ENCODE data around the gene YIPF3.
A peak's percentile ranks its signal among the peaks of the same experiment; 100 is the strongest.

Gene YIPF3

DNA sequence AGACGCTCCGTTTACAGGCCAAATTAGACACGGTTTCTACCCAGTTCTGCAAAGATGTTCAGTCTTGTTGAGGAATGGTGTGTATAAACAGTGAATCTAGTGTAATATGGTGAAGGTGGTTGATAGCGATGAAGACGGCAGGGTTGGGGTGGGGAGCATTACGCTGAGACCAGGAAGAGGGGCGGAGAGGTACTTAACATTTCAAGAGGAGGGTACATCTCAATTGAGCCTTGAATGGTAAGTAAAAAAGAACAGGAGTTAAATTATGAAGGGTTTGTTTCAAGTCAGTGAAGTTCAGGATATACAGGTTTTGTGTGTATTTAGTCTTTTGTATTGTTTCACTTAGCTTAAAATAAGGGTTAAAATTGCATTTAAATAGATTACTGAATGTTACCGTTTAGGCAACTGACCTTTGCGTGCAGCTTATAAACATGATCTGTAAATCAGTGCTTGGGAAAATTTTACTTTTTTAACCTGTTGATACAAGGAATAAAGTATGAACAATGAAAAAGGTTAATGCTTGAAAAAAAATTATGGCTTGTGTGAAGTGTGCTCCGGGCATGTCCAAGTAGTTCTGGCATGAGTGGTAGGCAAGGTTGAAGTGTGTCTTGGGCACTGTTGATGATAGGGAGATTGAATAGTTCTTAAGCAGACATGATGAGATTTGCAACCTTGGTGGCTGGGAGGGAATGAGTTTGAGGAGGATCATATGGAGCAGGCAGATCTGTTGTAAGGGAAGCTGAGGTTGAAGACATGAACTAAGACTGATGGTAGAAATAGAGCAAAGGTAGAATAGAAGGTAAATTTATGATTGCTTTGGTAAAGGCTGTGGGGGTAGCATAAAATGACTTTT lies 1.0 kb upstream of the YIPF3 start:
- Mint-ChIP-seq H3K36me3 (peaks cover 20% of the 10 kb centered on the region), H3K27me3 (no peaks in the 10 kb centered on the region), H3K9me3 (no peaks in the 10 kb centered on the region), H3K27ac (no peak overlapping the region), H3K4me3 (no peak overlapping the region), H3K4me1 (peaks cover 16% of the 10 kb centered on the region)
- ATAC-seq, result no peak

DNA sequence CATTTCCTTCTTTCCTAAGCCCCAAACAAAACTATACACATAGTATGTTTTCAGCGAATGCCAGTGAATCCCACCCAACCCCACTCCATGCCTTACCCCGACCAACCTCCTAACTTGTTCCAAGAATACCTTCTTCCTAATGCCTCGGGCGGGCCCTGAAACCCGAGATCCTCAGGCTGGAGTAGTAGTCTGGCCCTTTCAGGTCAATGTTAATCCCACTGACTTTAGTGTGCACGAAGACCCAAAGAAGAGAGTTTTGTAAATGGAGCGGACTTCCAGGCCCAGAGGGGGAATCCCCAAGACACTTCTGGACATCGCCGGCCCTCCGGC lies 394 bp downstream of the YIPF3 start:
- no peaks in the 10 kb centered on the region for H3K27me3 Mint-ChIP-seq
- no peak overlapping the region for H3K27ac Mint-ChIP-seq
- H3K4me3 Mint-ChIP-seq, result no peak overlapping the region
- H3K36me3 Mint-ChIP-seq, result peaks cover 26% of the 10 kb centered on the region
- peaks cover 16% of the 10 kb centered on the region for H3K4me1 Mint-ChIP-seq
- H3K9me3 Mint-ChIP-seq, result no peaks in the 10 kb centered on the region
- no peak for ATAC-seq

DNA sequence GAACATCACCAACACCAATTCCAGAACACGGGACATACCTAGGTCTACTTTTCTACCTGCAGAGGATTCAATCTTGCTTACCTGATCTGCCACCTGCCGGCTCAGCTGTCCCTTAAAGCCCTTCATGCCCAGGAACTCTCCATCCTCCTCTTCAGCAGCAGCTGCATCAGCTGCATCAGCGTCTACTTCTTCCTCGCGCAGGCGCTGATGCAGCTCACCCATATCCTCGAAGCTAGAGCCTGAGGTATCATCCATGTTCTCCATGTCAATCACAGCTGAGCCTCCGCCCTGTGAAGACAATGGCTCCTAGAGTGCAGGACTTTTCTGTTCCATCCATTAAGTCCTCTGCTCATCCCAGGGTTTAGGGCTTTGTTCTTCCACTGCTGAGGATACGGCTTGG lies 918 bp downstream of the YIPF3 start:
- Mint-ChIP-seq H3K4me1 (peaks cover 17% of the 10 kb centered on the region), H3K27ac (no peak overlapping the region), H3K4me3 (no peak overlapping the region), H3K36me3 (peaks cover 31% of the 10 kb centered on the region), H3K27me3 (no peaks in the 10 kb centered on the region), H3K9me3 (no peaks in the 10 kb centered on the region)
- no peak for ATAC-seq

DNA sequence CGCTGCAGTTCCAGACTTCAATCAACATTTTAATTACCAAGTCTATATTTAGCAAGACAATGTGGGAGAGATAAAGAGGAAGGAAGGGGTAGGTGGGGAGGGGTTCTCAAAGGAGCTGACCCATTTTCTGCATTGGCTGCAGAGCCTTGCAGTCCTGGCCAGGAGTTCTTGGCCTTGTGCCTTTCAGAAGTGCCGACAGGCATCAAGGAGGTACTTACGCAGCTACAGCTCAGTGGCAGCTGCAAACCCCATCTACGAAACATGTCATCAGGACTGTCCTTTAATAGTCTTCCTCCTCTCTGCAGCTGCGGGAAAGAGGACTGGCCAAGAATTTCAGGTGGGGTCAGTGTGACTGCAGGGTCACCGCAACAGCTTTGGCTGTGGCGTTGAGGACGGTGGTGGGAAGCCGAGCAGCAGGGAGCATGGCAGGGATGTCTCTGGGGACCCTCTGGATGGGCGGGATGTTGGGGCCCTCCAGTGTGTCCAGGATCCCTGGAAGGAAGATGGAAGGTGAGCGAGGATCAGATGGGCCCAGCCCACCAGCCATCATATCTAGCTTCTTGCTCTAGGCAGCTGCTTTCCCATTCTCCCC lies 4.8 kb downstream of the YIPF3 start:
- Mint-ChIP-seq H3K4me1 (peaks cover 44% of the 10 kb centered on the region), H3K27ac (no peak overlapping the region), H3K36me3 (peaks cover 32% of the 10 kb centered on the region), H3K9me3 (no peaks in the 10 kb centered on the region), H3K4me3 (no peak overlapping the region), H3K27me3 (peaks cover 24% of the 10 kb centered on the region)
- ATAC-seq, result no peak

DNA sequence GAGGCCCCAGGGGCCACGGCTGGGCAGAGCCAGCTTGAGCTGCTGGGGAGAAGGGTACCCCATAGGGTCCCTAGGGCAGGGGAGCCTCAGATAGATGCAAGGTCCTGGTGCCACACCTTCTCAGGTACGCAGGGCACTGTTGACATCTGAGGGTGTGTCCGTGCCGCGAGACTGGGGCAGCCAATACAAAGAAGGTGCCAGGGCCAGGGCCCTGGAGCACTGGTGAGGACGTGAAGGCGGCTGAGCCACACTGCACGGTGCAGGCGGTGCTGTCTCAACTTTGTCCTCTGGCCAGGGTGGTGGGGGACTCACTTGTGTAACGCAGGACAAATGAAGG lies 5.9 kb downstream of the YIPF3 start:
- H3K27me3 Mint-ChIP-seq, result peaks cover 24% of the 10 kb centered on the region

DNA sequence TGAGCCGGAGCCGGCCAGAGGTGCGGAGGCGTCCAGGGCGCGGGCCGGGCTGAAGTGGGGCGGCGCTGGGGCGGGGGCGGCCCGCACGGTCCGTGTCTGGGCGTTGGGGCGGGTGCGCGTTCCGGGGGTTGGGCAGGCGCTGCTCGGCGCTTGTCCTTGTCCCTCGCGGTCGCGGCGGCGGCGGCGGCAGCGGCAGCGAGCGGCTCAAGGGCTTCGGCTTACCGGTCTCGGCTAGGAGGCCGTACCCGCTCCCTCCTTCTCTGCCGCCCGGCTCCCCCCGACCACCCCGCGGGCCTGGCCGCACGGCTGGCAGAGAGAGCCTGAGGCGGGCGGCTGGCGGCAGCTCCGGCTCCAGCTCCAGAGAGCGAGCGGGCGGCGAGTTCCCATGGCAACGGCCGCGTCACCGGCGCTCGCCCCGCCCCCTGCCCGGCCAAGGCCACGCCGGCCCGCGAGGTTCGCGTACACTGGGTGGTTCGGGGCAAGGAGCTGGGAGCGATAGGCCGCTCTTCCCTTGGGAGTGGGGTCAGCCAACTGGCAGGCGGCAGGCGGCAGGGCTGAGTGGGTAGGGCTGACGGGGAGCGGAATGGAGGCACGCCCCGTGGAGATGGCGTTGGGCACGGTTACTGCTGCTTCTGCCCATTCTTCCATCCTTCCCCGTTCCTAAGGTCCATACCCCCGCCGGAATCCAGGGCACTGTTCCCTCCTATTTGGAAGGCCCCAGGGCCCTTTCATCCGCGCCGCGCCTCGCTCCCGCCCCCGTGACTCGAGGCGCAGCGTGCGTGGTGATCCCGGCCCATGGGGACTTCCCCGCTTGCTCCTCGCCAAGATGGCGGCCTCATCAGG lies 6.5 kb downstream of the YIPF3 start, which contains the start of gene LRRC73:
TSS of gene LRRC73 (minus strand) at position 363 of the 843 bp plus-strand sequence. CDS start 561 bp downstream, outside the sequence.
- peak; percentile 88 for ATAC-seq
- H3K36me3 Mint-ChIP-seq, result peaks cover 38% of the 10 kb centered on the region
- H3K27me3 Mint-ChIP-seq, result peaks cover 24% of the 10 kb centered on the region
- H3K4me3 Mint-ChIP-seq, result peak within 1 kb of the TSS; percentile 78
- peaks cover 41% of the 10 kb centered on the region for H3K4me1 Mint-ChIP-seq
- H3K27ac Mint-ChIP-seq, result peak within 1 kb of the TSS; percentile 6
- no peaks in the 10 kb centered on the region for H3K9me3 Mint-ChIP-seq

More for the DNA sequence above, 5.9 kb downstream of the YIPF3 start:
- H3K36me3 Mint-ChIP-seq, result peaks cover 40% of the 10 kb centered on the region
- no peak overlapping the region for H3K27ac Mint-ChIP-seq
- H3K9me3 Mint-ChIP-seq, result no peaks in the 10 kb centered on the region
- no peak for ATAC-seq
- peaks cover 47% of the 10 kb centered on the region for H3K4me1 Mint-ChIP-seq
- H3K4me3 Mint-ChIP-seq, result peak overlapping the region; percentile 78

DNA sequence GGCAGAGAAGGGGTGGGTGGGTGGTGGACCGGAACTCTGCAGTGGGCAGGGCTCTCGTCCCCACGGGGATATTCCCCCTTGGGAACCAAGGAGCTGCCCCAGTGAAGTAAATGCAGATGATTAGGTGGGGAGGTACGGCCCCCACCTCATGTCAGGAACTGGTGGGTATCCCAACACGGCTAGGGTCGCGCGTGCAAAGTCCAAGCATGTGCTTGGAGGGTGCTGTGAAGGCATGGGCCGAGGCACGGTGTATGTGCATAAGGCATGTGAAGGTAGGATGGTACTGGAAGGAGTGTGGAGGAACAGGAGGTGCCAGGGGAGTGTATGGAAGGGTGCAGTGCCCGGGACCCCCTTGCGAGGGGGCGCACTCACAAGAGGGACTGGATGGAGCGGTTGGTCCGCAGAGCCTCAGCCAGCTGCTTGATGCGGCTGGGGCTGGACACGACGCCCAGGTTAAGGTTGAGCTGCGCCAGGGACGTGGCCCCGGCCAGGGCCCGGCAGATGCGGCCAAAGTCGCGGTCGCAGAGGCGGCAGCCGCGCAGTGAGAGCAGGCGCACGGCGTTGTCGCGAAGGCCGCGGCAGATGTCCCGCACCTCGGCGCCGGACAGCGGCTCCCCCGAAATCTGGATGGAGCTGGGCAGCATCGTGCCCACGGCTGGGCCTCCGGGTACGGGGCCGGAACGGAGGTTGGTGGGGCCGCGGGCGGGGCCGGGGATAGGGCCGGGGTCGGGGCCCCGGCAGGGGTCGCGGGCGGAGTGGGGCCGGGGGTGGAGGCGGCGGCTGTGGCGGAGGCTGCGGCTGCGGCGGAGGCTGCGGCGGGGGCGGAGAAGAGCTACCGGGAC lies 7.4 kb downstream of the YIPF3 start:
- H3K27me3 Mint-ChIP-seq, result peaks cover 24% of the 10 kb centered on the region
- ATAC-seq, result peak; percentile 21
- peak overlapping the region; percentile 78 for H3K4me3 Mint-ChIP-seq
- peaks cover 34% of the 10 kb centered on the region for H3K36me3 Mint-ChIP-seq
- peak overlapping the region; percentile 6 for H3K27ac Mint-ChIP-seq
- H3K9me3 Mint-ChIP-seq, result no peaks in the 10 kb centered on the region
- peaks cover 37% of the 10 kb centered on the region for H3K4me1 Mint-ChIP-seq

DNA sequence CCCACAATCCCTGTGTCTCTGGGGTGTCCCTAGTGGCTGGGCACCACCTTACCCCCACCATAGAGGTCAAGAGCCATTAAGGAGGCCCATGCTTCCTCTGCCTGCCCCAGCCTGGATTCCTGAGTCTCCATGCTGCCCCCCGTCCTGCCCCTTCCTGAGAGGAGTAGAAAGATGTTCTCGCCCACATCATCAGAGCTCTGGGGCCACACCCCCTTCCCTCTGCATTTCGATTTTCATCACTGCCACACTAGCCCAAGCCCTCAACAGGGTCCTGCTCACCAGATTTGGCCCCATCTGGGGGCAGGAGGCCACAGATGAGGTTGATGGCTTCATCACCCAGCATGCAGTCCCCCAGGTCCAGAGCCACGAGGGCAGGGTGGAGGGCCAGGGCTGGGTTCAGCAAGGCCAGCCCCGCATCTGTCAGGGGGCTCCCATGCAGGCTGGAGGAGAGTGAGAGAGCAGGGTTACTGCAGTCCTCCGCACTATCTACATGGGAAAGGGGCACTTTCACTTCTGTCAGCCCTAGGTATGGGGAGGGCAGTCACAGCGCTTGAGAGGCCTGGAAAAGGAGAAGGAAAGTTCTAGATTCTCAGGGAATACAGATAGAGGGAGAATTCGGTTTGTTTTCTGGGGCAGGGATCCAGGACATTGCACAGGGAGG lies 8.1 kb downstream of the YIPF3 start:
- H3K36me3 Mint-ChIP-seq, result peaks cover 37% of the 10 kb centered on the region
- peak overlapping the region; percentile 71 for H3K4me3 Mint-ChIP-seq
- peaks cover 24% of the 10 kb centered on the region for H3K27me3 Mint-ChIP-seq
- ATAC-seq, result no peak
- H3K4me1 Mint-ChIP-seq, result peaks cover 37% of the 10 kb centered on the region
- H3K9me3 Mint-ChIP-seq, result no peaks in the 10 kb centered on the region
- peak overlapping the region; percentile 6 for H3K27ac Mint-ChIP-seq

DNA sequence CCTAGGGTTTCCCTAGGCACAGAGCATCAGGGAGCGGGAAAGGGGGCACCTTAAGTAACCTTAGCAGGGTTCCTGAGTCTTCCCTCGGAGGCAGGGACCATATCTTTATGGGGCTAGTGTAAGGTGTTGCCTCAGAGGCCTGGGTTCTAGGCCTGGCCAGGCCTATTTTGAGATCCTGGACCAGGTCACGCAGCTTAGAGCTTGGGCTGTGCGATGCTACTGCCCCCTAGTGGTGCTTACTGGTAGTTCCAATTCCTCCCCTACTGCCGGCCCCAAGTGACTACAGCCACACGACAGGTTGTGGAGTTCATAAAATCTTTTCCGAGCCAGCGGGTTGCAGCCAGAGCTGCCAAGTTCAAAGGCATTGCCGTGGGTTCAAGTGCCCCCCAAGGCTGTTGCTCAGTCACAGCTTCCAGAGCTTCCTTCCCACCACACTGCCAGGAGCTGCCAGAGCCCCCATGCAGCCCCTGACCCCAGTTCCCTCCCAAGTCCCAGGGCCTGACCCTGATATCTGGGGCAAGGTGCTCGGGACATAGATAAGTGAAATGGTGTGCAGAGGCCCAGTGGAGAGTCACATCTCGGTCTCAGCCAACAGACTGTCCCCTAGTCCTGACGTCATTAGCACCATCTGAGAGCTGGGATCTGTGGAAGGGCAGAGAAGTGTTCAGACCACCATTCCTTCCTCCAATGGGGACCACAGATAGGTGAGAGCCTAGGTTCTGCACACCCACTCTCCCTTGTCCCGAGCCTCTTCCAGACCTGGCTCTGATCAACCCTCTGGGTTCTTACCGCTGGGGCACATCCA lies 9.9 kb downstream of the YIPF3 start:
- peak overlapping the region; percentile 40 for H3K27ac Mint-ChIP-seq
- no peaks in the 10 kb centered on the region for H3K9me3 Mint-ChIP-seq
- H3K4me1 Mint-ChIP-seq, result peaks cover 37% of the 10 kb centered on the region
- no peak overlapping the region for H3K4me3 Mint-ChIP-seq
- peaks cover 40% of the 10 kb centered on the region for H3K36me3 Mint-ChIP-seq
- peak; percentile 61 for ATAC-seq
- H3K27me3 Mint-ChIP-seq, result peaks cover 24% of the 10 kb centered on the region

DNA sequence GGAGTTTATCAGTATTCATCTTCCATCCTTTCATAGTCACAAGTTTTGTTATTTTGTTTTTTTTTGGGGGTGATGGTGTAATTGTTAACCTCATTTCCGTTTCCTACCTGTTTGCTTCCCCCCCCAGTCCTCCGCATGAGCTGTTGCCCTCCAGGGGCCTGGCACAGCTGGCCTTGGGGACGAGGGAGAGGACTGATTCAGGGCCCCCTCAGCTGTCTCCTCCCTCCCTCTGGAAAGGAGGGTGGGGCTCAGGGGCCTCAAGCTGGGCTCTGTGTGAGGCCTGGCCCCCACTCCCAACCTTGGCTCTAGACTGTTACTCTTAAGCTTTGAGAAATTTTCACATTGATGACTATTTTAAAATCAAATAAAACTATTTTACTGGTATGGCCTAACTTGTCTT lies 10.6 kb downstream of the YIPF3 start:
- peak overlapping the region; percentile 40 for H3K27ac Mint-ChIP-seq
- no peak overlapping the region for H3K4me3 Mint-ChIP-seq
- no peaks in the 10 kb centered on the region for H3K9me3 Mint-ChIP-seq
- H3K36me3 Mint-ChIP-seq, result peaks cover 40% of the 10 kb centered on the region
- peaks cover 24% of the 10 kb centered on the region for H3K27me3 Mint-ChIP-seq
- H3K4me1 Mint-ChIP-seq, result peaks cover 37% of the 10 kb centered on the region
- ATAC-seq, result no peak

DNA sequence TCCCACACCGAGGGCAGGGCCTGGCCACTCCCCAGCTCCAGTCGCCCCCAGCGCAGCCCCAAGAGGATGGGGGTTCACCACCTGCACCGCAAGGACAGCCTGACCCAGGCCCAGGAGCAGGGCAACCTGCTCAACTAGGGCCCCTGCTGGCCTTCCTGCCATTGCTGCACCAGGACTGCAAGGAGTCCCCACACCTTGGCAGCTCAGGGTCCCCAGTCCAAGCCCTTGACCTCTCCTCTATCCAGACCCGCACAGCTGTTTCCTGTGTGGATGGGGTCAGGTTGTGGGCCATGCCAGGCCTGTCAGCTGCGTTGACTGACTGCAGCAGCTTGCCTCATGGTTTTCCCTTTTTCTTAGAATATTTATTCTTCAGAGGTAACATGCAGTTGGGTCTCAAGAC lies 11.0 kb downstream of the YIPF3 start:
- ATAC-seq, result no peak
- peaks cover 40% of the 10 kb centered on the region for H3K36me3 Mint-ChIP-seq
- H3K4me3 Mint-ChIP-seq, result no peak overlapping the region
- H3K27ac Mint-ChIP-seq, result no peak overlapping the region
- H3K4me1 Mint-ChIP-seq, result peaks cover 35% of the 10 kb centered on the region
- no peaks in the 10 kb centered on the region for H3K9me3 Mint-ChIP-seq
- peaks cover 24% of the 10 kb centered on the region for H3K27me3 Mint-ChIP-seq

DNA sequence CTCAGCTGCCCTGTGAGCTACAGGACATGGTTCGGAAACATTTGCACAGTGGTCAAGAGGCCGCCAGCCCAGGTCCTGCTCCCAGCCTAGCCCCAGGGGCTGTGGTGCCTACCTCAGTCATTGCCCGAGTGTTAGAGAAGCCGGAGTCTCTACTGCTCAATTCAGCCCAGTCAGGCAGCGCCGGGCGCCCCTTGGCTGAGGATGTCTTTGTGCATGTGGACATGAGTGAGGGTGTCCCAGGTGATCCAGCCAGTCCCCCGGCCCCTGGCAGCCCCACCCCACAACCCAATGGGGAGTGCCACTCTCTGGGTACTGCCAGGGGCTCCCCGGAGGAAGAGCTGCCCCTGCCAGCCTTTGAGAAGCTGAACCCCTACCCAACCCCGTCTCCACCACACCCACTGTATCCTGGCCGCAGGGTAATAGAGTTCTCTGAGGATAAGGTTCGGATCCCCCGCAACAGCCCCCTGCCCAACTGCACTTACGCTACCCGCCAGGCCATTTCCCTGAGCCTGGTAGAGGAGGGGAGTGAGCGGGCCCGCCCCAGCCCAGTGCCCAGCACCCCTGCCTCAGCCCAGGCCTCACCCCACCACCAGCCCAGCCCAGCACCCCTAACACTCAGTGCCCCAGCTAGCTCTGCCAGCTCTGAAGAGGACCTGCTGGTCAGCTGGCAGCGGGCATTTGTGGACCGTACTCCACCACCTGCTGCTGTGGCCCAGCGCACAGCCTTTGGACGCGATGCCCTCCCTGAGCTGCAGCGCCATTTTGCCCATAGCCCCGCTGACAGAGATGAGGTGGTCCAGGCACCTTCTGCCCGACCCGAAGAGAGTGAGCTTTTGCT lies 11.8 kb downstream of the YIPF3 start:
- Mint-ChIP-seq H3K9me3 (no peaks in the 10 kb centered on the region), H3K4me1 (peaks cover 30% of the 10 kb centered on the region), H3K27me3 (peaks cover 24% of the 10 kb centered on the region), H3K36me3 (peaks cover 47% of the 10 kb centered on the region), H3K27ac (no peak overlapping the region), H3K4me3 (no peak overlapping the region)
- ATAC-seq, result peak; percentile 4

DNA sequence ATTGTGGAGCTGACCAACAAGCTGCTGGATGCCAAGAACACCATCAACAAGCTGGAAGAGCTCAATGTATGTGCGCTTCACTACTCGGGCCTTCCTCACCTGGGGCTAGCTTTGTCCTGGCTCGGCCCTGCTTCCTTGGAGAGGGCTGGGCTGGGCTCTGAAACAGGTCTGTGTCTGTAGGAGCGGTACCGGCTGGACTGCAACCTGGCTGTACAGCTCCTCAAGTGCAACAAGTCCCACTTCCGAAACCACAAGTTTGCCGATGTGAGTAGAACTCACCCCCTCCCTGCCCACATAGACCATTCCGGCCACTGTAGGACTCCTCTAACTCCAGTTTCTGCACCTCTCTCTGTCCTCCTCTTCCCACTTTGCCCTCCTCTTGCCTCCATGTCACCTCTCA lies 13.3 kb downstream of the YIPF3 start:
- H3K4me3 Mint-ChIP-seq, result no peak overlapping the region
- H3K27me3 Mint-ChIP-seq, result peaks cover 12% of the 10 kb centered on the region
- ATAC-seq, result no peak
- H3K27ac Mint-ChIP-seq, result no peak overlapping the region
- no peaks in the 10 kb centered on the region for H3K9me3 Mint-ChIP-seq
- peaks cover 58% of the 10 kb centered on the region for H3K36me3 Mint-ChIP-seq
- H3K4me1 Mint-ChIP-seq, result peaks cover 19% of the 10 kb centered on the region
